ENCODE measurements around the gene TMEM134.

DNA sequence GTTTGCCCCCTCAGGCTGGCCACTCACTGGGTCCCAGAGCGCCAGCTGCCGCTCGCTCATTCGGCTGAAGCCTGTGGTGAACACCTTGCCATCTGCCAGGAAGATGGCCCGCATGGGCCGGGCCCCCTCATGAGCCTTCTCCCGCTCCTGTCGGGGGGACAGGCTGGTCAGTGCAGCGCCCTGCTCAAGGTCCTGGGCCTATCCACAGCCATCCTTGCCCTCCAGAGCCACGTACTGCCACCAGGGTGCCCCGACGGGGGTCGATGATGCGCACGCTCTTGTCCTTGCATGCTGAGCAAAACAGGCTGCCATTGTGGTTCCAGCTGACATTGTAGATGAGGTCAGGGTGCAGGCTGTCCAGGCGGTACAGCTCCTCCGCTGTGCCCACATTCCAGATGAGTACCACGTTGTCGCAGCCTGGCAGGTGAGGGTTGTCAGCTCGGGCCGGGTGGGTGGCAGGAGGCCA is 27.9 kb downstream of the TMEM134 start:
- no peak for TF ChIP-seq POLR2A (IDR thresholded peaks at IDR 0.05)
- TF ChIP-seq, protein P1, sequence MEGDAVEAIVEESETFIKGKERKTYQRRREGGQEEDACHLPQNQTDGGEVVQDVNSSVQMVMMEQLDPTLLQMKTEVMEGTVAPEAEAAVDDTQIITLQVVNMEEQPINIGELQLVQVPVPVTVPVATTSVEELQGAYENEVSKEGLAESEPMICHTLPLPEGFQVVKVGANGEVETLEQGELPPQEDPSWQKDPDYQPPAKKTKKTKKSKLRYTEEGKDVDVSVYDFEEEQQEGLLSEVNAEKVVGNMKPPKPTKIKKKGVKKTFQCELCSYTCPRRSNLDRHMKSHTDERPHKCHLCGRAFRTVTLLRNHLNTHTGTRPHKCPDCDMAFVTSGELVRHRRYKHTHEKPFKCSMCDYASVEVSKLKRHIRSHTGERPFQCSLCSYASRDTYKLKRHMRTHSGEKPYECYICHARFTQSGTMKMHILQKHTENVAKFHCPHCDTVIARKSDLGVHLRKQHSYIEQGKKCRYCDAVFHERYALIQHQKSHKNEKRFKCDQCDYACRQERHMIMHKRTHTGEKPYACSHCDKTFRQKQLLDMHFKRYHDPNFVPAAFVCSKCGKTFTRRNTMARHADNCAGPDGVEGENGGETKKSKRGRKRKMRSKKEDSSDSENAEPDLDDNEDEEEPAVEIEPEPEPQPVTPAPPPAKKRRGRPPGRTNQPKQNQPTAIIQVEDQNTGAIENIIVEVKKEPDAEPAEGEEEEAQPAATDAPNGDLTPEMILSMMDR (IDR thresholded peaks at IDR 0.05): no peak

Data from heart left ventricle (tissue), 13 donors.